HG02938 (cell line): ENCODE results near the gene WFDC9.
"Not testable (repeated sequence)": the region's sequence is repeated elsewhere in the genome, so short reads cannot be mapped to it uniquely, and the experiment has no call there.

Experiments used
- ATAC-seq: cut with Tn5 transposase; IDR thresholded peaks from one replicate; pipeline ENCODE4 v1.9.1; 2021; ENCODE audit warnings: mild to moderate bottlenecking, moderate library complexity; ENCODE audit not compliant: unreplicated experiment

WFDC9 gene

DNA sequence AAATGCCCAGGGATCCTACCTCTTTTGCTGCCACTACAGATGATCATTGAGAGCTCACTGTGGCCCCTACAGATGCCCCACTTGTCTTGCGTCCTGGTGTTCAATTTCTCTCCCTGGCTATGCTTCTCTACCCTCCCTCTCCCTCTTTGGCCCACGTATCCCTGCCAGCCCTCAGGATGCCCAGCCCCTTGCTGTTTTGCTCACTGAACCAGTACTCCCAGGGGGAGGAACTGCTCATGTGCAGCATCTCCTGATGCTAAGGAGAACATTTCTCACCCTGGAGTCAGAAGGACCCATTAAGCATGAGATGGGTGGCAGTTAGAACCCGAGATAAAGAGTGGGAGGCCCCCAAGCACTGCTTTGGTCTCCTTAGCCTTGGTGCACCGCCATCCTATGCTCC lies at the start of gene WFDC9:
Gene WFDC9, minus strand, starts transcription at position 101 of the 400 bp plus-strand sequence. CDS start 21,103 bp downstream, outside the sequence.
- ATAC-seq = no peak

DNA sequence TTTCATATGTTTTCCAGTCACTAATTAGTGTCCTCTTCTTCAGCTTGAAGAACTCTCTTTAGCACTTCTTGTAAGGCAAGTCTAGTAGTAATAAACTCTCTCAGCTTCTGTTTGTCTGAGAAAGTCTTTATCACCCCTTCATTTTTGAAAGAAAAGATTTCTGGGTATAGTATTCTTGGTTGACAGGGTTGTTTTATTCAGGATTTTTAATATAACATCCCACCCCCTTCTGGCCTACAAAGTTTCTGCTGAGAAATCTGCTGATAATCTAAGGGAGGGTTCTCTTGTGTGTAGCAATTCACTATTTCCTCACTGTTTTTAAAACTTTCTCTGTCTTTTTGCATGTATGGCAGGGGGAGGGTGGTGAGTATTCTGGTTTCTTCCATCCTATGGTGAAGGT lies 48.6 kb upstream of the WFDC9 start:
- no peak for ATAC-seq

DNA sequence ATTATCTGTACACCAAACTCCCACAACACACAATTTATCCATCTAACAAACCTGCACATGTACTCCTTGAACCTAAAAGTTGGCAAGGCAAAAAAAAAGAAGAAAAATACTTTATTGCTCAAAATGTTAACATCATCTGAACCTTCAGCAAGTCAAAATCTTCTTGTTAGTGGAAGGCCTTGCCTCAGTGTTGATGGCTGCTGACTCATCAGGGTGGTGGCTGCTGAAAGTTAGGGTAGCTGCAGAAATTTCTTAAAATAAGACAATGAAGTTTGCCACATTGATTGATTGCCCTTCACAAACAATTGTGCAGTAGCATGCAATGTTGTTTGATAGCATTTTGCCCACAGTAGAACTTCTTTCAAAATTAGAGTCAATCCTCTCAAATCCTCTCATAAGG lies 41.7 kb upstream of the WFDC9 start:
- no peak for ATAC-seq

DNA sequence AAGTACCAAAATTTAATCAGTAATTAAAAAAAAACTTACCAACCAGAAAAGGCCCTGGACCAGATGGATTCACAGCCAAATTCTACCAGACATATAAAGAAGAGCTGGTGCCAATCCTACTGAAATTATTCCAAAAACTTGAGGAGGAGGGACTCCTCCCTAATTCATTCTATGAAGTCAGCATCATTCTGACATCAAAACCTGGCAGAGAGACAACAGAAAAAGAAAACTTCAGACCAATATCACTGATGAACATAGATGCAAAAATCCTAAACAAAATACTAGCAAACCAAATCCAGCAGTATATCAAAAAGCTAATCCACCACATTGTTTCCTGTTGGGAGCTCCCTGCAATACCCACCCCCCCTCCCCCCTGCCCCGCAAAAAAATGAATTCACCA lies 39.1 kb upstream of the WFDC9 start, which contains the start of gene WFDC11:
Gene WFDC11, minus strand, starts transcription at position 101 of the 400 bp plus-strand sequence. CDS start 19,639 bp downstream, outside the sequence.
- ATAC-seq = no peak

DNA sequence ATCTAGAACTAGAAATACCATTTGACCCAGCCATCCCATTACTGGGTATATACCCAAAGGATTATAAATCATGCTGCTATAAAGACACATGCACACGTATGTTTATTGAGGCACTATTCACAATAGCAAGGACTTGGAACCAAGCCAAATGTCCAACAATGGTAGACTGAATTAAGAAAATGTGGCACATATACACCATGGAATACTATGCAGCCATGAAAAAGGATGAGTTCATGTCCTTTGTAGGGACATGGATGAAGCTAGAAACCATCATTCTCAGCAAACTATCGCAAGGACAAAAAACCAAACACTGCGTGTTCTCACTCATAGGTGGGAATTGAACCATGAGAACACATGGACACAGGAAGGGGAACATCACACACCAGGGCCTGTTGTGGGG lies 26.0 kb upstream of the WFDC9 start:
- ATAC-seq = not testable (repeated sequence)

DNA sequence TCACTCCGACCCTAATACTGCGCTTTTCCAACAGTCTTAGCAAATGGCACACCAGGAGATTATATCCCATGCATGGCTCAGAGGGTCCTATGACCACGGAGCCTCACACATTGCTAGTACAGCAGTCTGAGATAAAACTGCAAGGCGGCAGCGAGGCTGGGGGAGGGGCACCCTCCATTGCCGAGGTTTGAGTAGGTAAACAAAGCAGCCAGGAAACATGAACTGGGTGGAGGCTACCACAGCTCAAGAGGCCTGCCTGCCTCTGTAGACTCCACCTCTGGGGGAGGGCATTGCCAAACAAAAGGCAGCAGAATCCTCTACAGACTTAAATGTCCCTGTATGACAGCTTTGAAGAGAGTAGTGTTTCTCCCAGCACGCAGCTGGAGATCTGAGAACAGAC lies 20.6 kb upstream of the WFDC9 start:
- not testable (repeated sequence) for ATAC-seq

DNA sequence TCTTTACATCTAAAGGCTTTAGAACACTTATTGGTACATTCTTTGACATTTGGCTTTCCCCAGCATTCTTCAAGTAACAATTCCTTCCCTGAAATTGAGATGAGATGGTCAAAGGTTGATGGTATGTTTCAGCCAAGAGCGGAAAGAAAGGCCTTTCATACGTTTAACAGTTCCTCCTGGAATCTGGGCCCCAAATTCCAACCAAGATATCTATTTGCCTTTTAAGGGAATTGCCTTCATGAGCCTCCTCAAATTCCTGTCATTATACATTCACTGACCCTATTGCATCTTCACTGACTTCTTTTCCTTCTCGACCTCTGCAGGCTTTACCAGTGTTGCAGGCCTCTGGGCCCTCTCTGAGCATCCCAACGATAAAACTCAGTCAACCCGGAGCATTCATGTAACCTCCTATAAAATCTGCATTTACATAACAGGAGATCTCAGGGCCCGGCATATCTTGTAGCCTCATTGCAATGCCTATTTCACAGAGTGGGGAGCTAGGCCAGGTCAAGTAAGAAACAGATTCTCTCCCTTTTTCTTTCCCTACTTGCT lies 18.3 kb upstream of the WFDC9 start:
- ATAC-seq = no peak

DNA sequence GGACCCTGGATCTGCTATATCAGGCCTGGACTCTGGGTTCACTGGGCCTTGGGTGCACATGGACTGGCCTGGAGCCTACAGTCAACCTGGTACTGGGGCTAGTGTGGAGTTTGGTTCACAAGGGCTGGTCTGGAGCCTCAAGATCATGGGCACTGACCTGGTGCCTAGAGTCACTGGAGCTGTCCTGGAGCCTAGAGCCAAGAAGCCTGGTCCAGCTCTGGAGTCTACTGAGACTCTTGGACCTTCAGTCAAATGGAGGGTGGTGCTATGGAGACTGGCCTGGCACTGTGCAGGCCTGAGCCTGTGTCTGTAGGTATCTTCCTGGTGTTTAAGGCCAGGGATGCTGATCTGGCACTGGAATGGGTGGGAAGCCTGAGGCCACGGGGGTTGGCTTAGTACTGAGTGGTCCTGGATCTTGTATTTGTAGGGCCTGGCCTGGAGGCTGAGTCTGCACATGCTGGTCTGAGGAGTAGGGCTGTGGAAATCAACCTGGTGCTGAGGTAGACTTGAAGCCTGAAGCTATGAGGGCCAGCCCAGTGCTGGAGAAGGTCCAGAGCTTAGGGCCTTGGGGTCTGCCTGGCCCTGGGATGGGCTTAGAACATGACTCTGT lies 16.5 kb upstream of the WFDC9 start:
- ATAC-seq = no peak

DNA sequence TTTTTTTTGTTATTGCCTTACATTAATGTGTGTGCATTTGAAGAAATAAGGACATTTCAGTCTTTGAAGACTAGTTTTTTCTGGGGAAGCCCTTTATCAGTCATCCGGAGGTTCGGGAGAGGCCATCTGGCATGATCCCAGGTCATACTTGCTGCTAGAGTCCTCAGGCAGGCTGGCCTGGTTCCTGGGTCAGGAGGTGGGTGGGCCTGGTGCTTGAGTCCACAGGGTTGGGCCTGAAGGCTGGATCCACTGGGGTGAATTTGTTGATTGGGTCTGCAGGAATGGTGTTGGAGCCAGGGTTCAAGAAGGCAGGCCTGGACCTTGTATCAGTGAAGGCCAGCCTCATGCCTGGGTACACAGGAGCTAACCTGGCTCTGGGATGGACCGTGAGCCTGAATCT lies 15.8 kb upstream of the WFDC9 start:
- ATAC-seq = no peak

DNA sequence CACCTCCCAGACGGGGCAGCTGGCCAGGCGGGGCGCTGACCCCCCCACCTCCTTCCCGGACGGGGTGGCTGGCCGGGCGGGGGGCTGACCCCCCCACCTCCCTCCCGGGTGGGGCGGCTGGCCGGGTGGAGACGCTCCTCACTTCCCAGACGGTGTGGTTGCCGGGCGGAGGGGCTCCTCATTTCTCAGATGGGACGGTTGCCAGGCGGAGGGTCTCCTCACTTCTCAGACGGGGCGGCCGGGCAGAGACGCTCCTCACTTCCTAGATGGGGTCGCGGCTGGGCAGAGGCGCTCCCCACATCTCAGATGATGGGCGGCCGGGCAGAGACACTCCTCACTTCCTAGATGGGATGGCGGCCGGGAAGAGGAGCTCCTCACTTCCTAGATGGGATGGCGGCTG lies 14.8 kb upstream of the WFDC9 start:
- ATAC-seq = not testable (repeated sequence)

DNA sequence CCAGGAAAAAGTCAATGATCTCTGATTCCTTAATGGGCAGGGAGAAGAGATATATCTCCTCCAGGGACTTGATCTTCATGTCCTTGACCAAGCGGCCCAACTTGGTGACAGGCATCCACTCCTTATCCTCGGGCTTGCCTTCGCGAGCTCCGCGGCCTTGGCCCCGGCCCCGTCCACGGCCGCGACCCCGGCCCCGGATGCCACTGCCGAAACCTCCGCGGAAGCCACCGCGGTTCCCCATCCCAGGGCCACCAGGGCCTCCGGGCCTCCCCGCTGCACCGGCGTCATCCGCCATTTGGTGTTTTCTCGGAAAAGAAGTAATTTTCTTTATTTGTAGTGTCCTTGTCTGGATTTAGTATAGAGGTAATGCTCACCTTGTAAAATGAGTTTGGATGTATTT lies 10.0 kb upstream of the WFDC9 start:
- ATAC-seq = not testable (repeated sequence)

DNA sequence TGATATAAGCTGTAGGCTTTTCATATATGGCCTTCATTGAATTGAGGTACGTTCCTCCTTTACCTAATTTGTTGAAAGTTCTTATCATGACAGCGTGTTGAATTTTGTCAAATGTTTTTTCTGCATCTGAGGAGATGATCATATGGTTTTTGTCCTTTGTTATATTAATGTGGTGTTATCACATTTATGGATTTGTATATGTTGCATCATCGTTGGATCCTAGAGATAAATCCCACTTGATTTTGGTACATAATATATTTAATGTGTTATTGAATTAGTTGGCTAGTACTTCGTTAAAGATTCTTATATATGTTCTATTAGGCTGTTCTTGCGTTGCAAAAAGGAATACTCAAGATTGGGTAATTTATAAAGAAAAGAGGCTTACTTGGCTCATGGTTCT lies 8.6 kb upstream of the WFDC9 start:
- no peak for ATAC-seq

DNA sequence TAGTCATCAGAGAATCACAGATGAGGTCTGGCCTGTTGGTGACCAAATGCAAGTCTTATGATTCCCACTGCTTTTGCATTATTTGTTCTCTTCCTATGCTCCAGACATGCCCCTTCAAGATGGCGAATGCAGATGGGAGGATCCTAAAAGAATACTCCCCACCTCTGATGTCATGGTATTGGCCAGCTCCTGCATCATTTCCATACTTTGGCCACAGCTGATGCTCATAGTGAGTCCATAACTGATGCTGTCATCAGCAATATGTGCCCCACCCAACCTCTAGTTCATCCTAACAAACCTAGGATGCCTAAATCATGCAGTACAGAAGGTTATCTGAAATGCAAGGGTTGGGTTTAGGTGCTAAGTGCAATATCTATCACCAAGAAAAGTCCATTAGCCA lies 5.4 kb upstream of the WFDC9 start:
- no peak for ATAC-seq

DNA sequence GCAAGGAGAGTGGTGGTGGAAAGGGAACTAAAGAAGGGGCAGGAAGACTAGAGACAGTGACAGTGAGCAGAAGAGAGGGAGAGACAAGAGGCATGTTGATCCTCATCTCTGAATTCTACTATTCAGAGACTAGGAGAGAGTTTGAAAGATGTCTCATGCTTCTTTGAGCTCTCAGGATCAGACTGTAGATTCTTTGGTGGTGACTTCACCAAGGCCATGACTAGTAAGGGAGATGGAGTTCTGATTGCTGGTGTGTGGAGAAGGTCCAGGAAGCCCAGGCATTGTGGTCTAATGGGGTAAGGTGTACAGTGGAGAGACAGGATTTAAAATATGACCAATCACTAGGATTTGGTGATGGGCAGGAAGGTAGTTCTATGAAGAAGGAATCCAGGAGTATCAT lies 713 bp downstream of the WFDC9 start:
- ATAC-seq = no peak

DNA sequence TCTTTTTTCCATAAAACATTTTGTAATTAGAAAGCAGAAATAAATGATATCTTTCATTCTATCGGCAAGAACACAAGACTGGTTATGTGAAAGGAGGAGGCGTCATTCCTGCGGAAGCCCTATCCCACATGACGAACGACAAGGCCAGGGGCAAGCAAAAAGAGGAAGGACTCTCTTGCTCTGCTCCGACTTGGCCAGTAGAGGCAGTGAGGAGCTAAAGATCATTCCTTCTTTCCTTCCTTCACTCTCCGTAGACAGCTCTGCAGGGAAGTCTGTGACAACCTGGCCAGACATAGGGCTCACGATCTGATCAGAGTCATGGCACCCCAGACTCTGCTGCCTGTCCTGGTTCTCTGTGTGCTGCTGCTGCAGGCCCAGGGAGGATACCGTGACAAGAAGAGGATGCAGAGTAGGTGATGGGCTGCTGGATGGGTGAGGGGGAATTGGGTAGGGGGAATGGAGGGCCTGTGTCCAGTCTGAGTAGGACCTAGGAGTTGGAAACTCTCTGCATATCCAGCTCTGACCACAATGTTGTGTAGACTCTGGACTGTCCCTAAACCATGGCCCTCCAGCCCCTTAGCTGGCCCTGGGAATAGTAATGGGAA lies 1.5 kb downstream of the WFDC9 start, which contains the start of gene WFDC10A:
Gene WFDC10A, plus strand, starts transcription at position 244 of the 605 bp plus-strand sequence. Its CDS starts 75 bp downstream, at position 319.
- no peak for ATAC-seq

DNA sequence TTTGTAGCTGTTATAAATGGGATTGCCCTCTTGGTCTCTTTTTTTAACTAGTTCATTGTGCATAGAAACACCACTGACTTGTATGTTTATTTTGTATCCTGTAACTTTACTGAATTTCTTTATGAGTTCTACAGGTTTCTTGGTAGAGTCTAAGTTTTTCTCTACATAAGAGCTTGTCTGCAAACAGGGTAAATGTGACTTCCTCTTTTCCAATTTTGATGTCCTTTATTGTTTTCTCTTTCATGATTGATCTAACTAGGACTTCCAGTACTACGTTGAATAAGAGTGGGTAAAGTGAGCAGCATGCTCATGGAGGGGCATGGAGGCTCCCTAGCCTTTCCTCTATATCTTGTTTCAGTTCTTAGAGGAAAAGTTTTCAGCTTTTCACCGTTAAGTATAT lies 4.5 kb downstream of the WFDC9 start:
- ATAC-seq = no peak

DNA sequence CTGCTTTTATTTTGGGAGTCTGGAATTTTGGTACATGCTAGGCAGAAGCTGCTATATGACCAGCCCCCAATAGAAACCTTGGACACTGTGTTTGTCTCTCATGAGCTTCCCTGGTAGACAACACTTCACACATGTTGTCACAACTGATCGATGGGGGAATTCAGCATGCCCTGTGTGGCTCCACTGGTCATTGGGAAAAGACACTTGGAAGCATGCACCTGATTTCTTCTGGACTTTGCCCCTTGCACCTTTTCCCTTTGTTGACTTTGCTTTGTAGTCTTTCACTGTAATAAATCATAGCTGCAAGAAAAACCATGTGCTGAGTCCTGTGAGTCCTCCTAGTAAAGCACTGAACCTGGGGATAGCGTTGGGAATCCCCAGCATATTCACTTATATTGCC lies 9.5 kb downstream of the WFDC9 start:
- ATAC-seq = no peak

DNA sequence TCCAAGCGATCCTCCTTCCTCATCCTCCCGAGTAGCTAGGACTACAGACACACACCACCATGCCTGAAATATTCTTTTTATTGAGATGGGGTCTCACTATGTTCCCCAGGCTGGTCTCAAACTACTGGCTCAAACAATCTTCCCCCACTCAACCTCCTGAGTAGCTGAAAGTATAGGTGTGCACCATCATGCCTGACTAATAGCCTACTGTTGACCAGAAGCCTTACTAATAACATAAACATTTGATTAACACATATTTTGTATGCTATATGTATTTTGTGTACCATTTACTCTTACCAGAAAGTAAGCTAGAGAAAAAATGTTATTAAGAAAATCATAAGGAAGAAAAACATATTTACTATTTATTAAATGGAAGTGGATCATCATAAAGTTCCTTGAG lies 13.5 kb downstream of the WFDC9 start:
- ATAC-seq = no peak

DNA sequence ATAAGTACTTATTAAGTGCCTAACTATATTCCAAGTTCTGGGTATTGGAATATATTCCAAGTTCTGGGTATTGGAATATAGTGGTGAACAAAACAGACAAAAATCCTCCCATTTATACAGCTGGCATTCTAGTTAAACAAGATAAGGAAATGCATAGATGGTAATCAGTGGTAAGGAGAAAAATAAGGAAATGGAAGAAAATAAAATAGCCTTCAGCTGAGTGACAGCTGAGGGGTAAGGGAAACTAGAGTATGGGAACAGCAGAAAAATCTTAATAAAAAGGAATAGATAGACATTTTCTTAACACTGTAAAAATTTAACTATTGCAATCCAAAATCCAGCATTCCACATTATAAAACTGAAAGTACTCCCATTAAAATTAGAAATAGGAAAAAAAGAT lies 18.8 kb downstream of the WFDC9 start:
- no peak for ATAC-seq

DNA sequence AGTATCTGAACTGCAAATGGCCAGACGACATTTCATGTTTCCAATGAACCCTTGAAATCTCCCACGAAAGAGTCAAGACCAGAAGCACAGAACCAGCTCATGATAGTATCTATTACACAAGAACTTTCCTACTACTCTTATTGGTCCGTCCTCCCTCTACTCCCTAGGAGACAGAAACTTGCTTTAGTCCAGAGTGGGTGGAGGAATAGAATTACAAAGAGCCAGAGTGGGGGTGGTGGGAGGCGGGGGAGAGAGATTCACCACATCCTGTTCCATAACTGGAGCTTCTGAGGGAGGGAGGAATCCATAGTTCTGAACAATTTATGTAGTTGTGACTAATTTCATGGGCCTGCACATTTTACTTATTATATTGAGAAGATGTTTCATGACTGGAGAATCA lies 20.0 kb downstream of the WFDC9 start:
- ATAC-seq = no peak

DNA sequence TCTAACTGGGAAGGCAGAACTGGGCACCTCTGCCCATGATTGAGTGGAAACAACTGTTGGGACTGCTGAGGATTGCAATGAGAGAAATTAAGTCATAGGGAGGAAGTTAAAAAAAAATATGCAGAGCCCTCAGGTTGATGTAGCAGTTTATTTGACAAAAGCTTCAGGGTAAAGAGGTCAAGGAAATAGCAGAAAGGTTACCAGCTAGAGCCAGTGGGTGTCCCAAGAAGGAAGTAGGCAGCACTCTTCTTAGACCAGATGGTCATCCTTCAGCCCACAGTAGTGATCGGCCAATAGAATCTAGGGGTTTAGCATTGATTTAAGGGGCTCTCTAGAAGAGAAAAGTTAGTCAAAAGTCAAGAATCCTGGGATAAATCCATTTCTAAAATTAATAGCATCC lies 23.3 kb downstream of the WFDC9 start:
- no peak for ATAC-seq

DNA sequence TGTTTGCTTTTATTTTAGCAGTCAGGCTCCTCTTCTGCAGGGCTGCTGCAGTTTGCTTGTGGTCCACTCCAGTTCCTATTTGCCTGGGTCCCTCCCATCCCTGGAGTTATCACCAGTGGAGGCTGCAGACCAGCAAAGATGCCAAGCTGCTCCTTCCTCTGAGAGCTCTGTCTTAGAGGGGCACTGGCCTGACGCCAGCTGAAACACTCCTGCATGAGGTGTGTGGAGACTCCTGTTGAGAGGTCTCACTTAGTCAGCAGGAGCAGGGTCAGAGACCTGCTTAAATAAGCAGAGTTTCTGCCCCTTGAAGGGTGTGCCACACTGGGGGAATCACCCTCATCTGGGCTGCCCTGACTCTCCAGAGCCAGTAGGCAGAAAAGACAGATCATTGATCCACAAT lies 35.8 kb downstream of the WFDC9 start:
- ATAC-seq = no peak
